Brain microvascular endothelial cell (primary cell): Measurements from ENCODE around the gene EFHC1.

ENCODE experiments used
- DNase-seq: peaks from one replicate; pipeline ENCODE4 v3.0.0-alpha.2; 2020
- H3K27ac ChIP-seq: fragments of 250-450 bp; sonication (Bioruptor Pico); 2 replicates; pipeline ENCODE4 v1.5.1; 2020; ENCODE audit warnings: mild to moderate bottlenecking, moderate library complexity
- H3K27me3 ChIP-seq: fragments of 250-450 bp; sonication (Bioruptor Pico); replicated peaks from 2 replicates; pipeline ENCODE4 v1.5.1; 2020; ENCODE audit warnings: mild to moderate bottlenecking
- H3K36me3 ChIP-seq: fragments of 250-450 bp; sonication (Bioruptor Pico); replicated peaks from 2 replicates; pipeline ENCODE4 v1.5.1; 2020; ENCODE audit warnings: mild to moderate bottlenecking
- H3K4me3 ChIP-seq: 2 replicates; pipeline ENCODE4 v1.5.1; 2011; ENCODE audit warnings: low read depth, mild to moderate bottlenecking, control low read depth, low read length, moderate library complexity
- in situ Hi-C: cut with HindIII; loops from 2 replicates; pipeline ENCODE4 v1.10.0; 2017; ENCODE audit warnings: low sequenced_read_pairs, low pct_ligation_motif_present
- TF ChIP-seq, protein P1 (sequence below): IDR thresholded peaks from 2 replicates; pipeline ENCODE4 v1.5.1; 2011; ENCODE audit warnings: low read depth, mild to moderate bottlenecking, moderate library complexity, low read length, control low read depth, inconsistent platforms; ENCODE audit errors: missing control alignments

EFHC1 gene

DNA sequence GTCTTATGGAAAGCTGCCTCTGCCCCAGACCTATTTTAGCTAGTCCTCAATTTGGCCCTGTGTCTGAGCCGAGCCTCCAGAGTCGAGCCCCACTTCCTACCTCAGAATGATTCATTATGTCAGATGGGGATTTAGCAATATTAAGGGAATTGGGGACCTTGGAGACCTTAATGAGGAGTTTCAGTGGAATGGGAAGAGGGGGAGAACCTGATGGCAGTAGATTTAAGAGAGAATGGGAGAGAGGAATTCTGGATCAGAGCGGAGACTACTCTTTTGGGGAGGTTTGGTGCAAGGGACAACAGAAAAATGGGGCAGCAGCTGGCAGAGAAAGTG lies 63.5 kb downstream of the EFHC1 start:
- Histone ChIP-seq H3K4me3 (no peak overlapping the region), H3K27ac (no peak overlapping the region), H3K27me3 (no peaks in the 10 kb centered on the region), H3K36me3 (no peaks in the 10 kb centered on the region)
- in situ Hi-C loops: no loop called here
- TF ChIP-seq, protein P1, sequence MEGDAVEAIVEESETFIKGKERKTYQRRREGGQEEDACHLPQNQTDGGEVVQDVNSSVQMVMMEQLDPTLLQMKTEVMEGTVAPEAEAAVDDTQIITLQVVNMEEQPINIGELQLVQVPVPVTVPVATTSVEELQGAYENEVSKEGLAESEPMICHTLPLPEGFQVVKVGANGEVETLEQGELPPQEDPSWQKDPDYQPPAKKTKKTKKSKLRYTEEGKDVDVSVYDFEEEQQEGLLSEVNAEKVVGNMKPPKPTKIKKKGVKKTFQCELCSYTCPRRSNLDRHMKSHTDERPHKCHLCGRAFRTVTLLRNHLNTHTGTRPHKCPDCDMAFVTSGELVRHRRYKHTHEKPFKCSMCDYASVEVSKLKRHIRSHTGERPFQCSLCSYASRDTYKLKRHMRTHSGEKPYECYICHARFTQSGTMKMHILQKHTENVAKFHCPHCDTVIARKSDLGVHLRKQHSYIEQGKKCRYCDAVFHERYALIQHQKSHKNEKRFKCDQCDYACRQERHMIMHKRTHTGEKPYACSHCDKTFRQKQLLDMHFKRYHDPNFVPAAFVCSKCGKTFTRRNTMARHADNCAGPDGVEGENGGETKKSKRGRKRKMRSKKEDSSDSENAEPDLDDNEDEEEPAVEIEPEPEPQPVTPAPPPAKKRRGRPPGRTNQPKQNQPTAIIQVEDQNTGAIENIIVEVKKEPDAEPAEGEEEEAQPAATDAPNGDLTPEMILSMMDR: no peak
- no peak for DNase-seq

DNA sequence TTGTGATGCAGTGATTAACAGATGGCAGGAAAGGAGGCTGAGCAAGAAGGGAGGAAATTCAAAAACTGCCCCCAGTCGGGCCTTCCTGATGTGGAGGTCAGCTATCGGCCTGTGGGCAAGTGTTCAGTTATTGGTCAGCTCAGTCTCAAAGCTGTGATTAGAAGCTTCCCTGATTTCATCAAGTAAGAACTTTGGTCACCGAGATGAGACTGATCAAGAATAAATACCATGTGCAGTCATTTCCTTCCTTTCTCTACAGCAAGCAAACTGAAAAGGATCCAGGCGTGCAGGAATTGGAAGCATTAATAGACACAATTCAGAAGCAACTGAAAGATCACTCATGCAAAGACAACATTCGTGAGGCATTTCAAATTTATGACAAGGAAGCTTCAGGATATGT lies 69.7 kb downstream of the EFHC1 start:
- Histone ChIP-seq H3K27ac (no peak overlapping the region), H3K36me3 (peaks cover under 1% of the 10 kb centered on the region), H3K4me3 (no peak overlapping the region), H3K27me3 (no peaks in the 10 kb centered on the region)
- TF ChIP-seq, protein P1: no peak
- in situ Hi-C loops: no loop called here
- no peak for DNase-seq

DNA sequence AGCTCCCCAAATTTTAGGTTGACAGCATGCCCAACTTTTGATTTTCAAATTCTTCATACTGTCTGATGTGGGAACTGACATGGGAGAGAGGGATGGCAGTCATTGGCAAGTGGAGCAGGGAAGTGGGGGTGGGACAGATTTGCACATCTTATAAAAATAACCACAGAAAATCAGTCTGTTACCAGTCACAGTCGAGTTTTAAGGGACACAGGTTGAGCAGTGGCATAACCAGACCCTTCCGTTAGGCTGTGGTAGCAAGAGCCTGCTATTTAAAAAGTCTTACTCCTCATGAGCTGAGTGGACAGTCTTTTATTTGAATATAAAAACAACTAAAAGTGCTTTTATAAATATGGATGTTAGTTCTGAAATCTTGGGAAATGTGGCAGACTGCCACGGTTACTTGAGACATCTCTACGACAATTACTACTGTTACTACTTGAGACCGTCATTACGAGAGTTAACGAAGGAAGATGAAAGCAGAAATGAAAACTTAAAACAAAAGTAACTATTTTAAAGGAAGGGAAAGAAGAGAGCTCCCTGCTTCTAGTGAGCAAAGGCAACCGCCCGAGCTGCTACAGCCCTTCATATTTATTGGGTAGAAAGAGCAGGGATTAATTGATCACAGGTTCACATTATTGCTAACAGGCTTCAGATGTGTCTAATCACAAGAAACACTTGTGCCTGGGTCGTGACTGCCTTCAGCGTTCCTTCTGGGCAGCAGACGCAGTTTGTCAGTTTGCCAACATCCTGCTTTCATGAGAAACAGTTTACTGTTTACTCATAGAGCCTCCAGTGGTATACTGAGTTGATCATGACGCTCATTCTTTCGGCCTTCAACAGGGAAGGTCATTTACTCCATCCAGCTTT lies 71.3 kb downstream of the EFHC1 start:
- no peak overlapping the region for H3K4me3 ChIP-seq
- DNase-seq: peak; percentile 56
- H3K27ac ChIP-seq: no peak overlapping the region
- H3K27me3 ChIP-seq: no peaks in the 10 kb centered on the region
- peaks cover 3% of the 10 kb centered on the region for H3K36me3 ChIP-seq
- in situ Hi-C loops: no loop called here
- TF ChIP-seq, protein P1: no peak

DNA sequence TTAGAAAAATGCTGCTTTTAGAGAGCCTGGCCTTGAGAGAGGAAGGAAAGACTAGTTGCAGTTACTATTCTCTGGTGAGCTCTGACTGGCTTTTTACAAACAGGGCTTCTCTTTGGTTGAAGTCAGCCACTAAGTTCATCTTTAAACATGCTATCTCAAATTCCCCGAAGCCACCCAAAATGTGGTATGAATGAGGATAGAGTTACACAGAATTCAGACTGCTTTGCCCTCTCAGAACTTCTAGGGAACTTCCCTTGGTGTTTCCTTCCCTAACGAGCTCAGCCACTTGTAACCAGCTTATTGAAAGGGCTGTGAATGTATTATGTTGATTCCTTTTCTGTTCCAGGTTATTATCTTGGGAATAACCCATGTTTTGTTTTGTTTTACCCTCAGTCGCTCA lies 73.5 kb downstream of the EFHC1 start:
- Histone ChIP-seq H3K36me3 (peaks cover 5% of the 10 kb centered on the region), H3K27me3 (no peaks in the 10 kb centered on the region), H3K27ac (no peak overlapping the region), H3K4me3 (no peak overlapping the region)
- TF ChIP-seq, protein P1: no peak
- in situ Hi-C loops: no loop called here
- DNase-seq: no peak

DNA sequence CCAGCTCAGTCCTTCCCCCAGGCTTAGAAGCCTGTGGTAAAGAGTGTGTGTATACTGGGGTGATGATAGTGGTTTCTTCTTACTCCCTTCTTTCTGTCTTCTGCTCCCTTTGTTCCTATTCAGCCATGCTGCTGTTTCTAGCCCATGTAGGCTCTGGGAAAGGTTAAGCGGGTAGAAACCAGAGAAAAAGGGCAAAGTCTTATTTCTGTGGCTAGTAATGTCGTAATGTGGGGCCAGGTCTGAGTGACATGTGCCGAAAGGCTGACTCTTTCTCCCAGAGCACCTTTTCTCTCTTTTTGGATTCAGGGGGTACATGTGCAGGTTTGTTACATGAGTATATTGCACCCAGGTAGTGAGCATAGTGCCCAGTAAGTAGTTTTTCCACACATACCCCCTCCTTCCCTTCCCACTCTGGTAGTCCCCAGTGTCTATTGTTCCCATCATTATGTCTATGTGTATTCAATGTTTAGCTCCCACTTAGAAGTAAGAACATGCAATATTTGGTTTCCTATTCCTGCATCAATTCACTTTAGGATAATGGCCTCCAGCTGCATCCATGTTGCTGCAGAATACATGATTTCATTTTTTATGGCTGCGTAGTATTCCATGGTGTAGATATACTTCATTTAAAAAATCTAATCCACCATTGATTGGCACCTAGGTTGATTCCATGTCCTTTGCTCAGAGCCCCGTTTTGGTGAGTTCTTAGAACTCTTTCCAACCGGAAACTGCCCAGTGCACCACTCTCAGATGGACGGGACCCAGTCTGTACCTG lies 74.3 kb downstream of the EFHC1 start:
- H3K36me3 ChIP-seq: peaks cover 11% of the 10 kb centered on the region
- H3K27me3 ChIP-seq: no peaks in the 10 kb centered on the region
- no peak overlapping the region for H3K27ac ChIP-seq
- no peak overlapping the region for H3K4me3 ChIP-seq
- in situ Hi-C loops: no loop called here
- TF ChIP-seq, protein P1: no peak
- DNase-seq: no peak
